HFFc6 (cell line): ENCODE measurements around the gene SDC3. TPM values are rescaled to one million over a fixed set of nuclear protein-coding genes. Genes with fewer than 3 reads are reported as not detected.

Experiments used
- DNase-seq: peaks from one replicate; pipeline ENCODE4 v3.0.0-alpha.2; 2018
- H3K27ac Mint-ChIP-seq: 2 replicates; pipeline ENCODE4 v1.8.0; 2020; ENCODE audit warnings: mild to moderate bottlenecking, mixed read lengths
- H3K27me3 Mint-ChIP-seq: 2 replicates; pipeline ENCODE4 v1.8.0; 2021; ENCODE audit warnings: mild to moderate bottlenecking, moderate library complexity, mixed read lengths; ENCODE audit not compliant: insufficient read depth
- H3K36me3 Mint-ChIP-seq: 2 replicates; pipeline ENCODE4 v1.8.0; 2021; ENCODE audit warnings: low read depth, mixed read lengths
- H3K4me1 Mint-ChIP-seq: 2 replicates; pipeline ENCODE4 v1.8.0; 2020; ENCODE audit warnings: low read depth, mixed read lengths
- H3K4me3 Mint-ChIP-seq: 2 replicates; pipeline ENCODE4 v1.8.0; 2020; ENCODE audit warnings: mild to moderate bottlenecking, moderate library complexity, mixed read lengths
- H3K9me3 Mint-ChIP-seq: 2 replicates; pipeline ENCODE4 v1.8.0; 2020; ENCODE audit warnings: mild to moderate bottlenecking, mixed read lengths
- total RNA-seq, 6 experiments: library from RNA; stranded (reverse); fragmentation: NEBNext Ultra II Directional; extraction: Animal tissue kit (Norgen Biotek cat#: 25700); gene quantifications; 2 replicates in 1 of 6; 3 replicates in 5 of 6; pipeline ENCODE4 v1.2.3, GENCODE V29; 2021
- TF ChIP-seq, protein P1 (sequence below): fragments of 200-600 bp; sonication (generic); IDR thresholded peaks from 2 replicates; pipeline ENCODE4 v1.5.0; 2021; ENCODE audit warnings: antibody characterized with exemption, mild to moderate bottlenecking

SDC3 gene
- total RNA-seq, 6 experiments from 2014 or later, result 50.9 to 60.5 (median 56.7) TPM

- Mint-ChIP-seq H3K9me3 (no peaks in the 10 kb centered on the region), H3K27me3 (no peaks in the 10 kb centered on the region; the same call in none of the 2 replicates), H3K4me1 (peaks cover 28% of the 10 kb centered on the region), H3K4me3 (peak overlapping the region; percentile 20; the same call in 1 of the 2 replicates), H3K27ac (peak overlapping the region; percentile 80), H3K36me3 (no peaks in the 10 kb centered on the region)
- peak; percentile 48 for DNase-seq
- TF ChIP-seq, protein P1, sequence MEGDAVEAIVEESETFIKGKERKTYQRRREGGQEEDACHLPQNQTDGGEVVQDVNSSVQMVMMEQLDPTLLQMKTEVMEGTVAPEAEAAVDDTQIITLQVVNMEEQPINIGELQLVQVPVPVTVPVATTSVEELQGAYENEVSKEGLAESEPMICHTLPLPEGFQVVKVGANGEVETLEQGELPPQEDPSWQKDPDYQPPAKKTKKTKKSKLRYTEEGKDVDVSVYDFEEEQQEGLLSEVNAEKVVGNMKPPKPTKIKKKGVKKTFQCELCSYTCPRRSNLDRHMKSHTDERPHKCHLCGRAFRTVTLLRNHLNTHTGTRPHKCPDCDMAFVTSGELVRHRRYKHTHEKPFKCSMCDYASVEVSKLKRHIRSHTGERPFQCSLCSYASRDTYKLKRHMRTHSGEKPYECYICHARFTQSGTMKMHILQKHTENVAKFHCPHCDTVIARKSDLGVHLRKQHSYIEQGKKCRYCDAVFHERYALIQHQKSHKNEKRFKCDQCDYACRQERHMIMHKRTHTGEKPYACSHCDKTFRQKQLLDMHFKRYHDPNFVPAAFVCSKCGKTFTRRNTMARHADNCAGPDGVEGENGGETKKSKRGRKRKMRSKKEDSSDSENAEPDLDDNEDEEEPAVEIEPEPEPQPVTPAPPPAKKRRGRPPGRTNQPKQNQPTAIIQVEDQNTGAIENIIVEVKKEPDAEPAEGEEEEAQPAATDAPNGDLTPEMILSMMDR, result no peak
These were observed 19.0 kb downstream of the SDC3 start for GRCh38 chr1:30889511-30889910.

DNA sequence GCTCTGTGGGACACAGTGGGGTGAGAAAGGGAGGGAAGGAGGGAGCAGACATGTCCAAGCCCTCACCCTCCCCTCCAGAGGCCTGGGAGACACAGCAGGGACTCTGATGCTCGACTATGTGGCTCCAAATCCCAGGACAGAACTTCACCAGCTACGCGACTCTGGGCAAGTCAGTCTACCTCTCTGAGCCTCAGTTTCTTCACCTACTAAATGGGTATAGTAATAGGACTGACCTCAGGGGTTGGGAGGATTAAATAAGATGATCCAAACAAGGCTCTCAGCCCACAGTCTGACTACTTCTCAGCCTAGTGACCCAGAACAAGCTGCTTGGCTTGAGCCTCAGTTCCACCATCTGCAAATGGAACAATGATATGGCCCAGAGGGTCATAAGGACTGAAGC is 19.6 kb downstream of the SDC3 start:
- peaks cover 28% of the 10 kb centered on the region for H3K4me1 Mint-ChIP-seq
- no peaks in the 10 kb centered on the region for H3K36me3 Mint-ChIP-seq
- peak overlapping the region; percentile 80 for H3K27ac Mint-ChIP-seq
- TF ChIP-seq, protein P1, result no peak
- no peaks in the 10 kb centered on the region; the same call in none of the 2 replicates for H3K27me3 Mint-ChIP-seq
- no peak overlapping the region; the same call in 1 of the 2 replicates for H3K4me3 Mint-ChIP-seq
- H3K9me3 Mint-ChIP-seq, result no peaks in the 10 kb centered on the region
- no peak for DNase-seq

- Mint-ChIP-seq H3K27me3 (no peaks in the 10 kb centered on the region; the same call in none of the 2 replicates), H3K4me1 (peaks cover 28% of the 10 kb centered on the region), H3K9me3 (no peaks in the 10 kb centered on the region), H3K27ac (peak overlapping the region; percentile 80), H3K4me3 (peak overlapping the region; percentile 41; the same call in 1 of the 2 replicates), H3K36me3 (no peaks in the 10 kb centered on the region)
- DNase-seq, result peak; percentile 88
- TF ChIP-seq, protein P1, result no peak
These were observed 20.2 kb downstream of the SDC3 start for GRCh38 chr1:30888391-30888790.

- no peaks in the 10 kb centered on the region; the same call in none of the 2 replicates for H3K27me3 Mint-ChIP-seq
- H3K9me3 Mint-ChIP-seq, result no peaks in the 10 kb centered on the region
- no peaks in the 10 kb centered on the region for H3K36me3 Mint-ChIP-seq
- peak; percentile 55 for DNase-seq
- H3K4me3 Mint-ChIP-seq, result 0 out of 2 replicates have a peak overlapping the region, but pooled peaks have one; percentile 22
- H3K27ac Mint-ChIP-seq, result peak overlapping the region; percentile 80
- TF ChIP-seq, protein P1, result no peak
- peaks cover 28% of the 10 kb centered on the region for H3K4me1 Mint-ChIP-seq
These were observed 20.9 kb downstream of the SDC3 start for GRCh38 chr1:30887485-30888315.

GRCh38 chr1:30886710-30887428 is 21.7 kb downstream of the SDC3 start:
- Mint-ChIP-seq H3K4me1 (peaks cover 28% of the 10 kb centered on the region), H3K36me3 (no peaks in the 10 kb centered on the region), H3K27ac (peak overlapping the region; percentile 80), H3K4me3 (no peak overlapping the region), H3K9me3 (no peaks in the 10 kb centered on the region), H3K27me3 (no peaks in the 10 kb centered on the region; the same call in none of the 2 replicates)
- no peak for DNase-seq
- TF ChIP-seq, protein P1, result no peak
